ENCODE data around the gene GGTA1.

The GGTA1 gene

GRCh38 chr9:121478816-121479676 lies 20.6 kb downstream of the GGTA1 start:
- Histone ChIP-seq H3K36me3 (ENCODE audit: control insufficient read depth, insufficient read depth, low read length) (no peaks in the 10 kb centered on the region), H3K27me3 (replicated peaks; ENCODE audit: control insufficient read depth, insufficient read depth, low read length) (no peaks in the 10 kb centered on the region), H3K4me3 (replicated peaks; ENCODE audit: low read depth, low read length) (no peak overlapping the region)
- no peak for DNase-seq (ENCODE audit: extremely low read depth, insufficient read length)
- TF ChIP-seq CTCF (IDR thresholded peaks at IDR 0.05; ENCODE audit: insufficient read depth, low read length, poor library complexity, severe bottlenecking): no peak

GRCh38 chr9:121476156-121476555 lies 23.5 kb downstream of the GGTA1 start:
- H3K4me3 ChIP-seq (replicated peaks; ENCODE audit: low read depth, low read length): no peak overlapping the region
- H3K36me3 ChIP-seq (ENCODE audit: control insufficient read depth, insufficient read depth, low read length): no peaks in the 10 kb centered on the region
- TF ChIP-seq CTCF (IDR thresholded peaks at IDR 0.05; ENCODE audit: insufficient read depth, low read length, poor library complexity, severe bottlenecking): no peak
- DNase-seq (ENCODE audit: extremely low read depth, insufficient read length): no peak
- no peaks in the 10 kb centered on the region for H3K27me3 ChIP-seq (replicated peaks; ENCODE audit: control insufficient read depth, insufficient read depth, low read length)

- no peak for DNase-seq (ENCODE audit: extremely low read depth, insufficient read length)
- H3K27me3 ChIP-seq (replicated peaks; ENCODE audit: control insufficient read depth, insufficient read depth, low read length): no peaks in the 10 kb centered on the region; the same call in none of the 2 replicates
Observed at GRCh38 chr9:121474231-121474947, 25.3 kb downstream of the GGTA1 start.

GRCh38 chr9:121473229-121473628 lies 26.4 kb downstream of the GGTA1 start:
- TF ChIP-seq CTCF (IDR thresholded peaks at IDR 0.05; ENCODE audit: insufficient read depth, low read length, poor library complexity, severe bottlenecking): no peak
- H3K36me3 ChIP-seq (ENCODE audit: control insufficient read depth, insufficient read depth, low read length): no peaks in the 10 kb centered on the region
- no peak for DNase-seq (ENCODE audit: extremely low read depth, insufficient read length)
- no peak overlapping the region for H3K4me3 ChIP-seq (replicated peaks; ENCODE audit: low read depth, low read length)
- no peaks in the 10 kb centered on the region; the same call in none of the 2 replicates for H3K27me3 ChIP-seq (replicated peaks; ENCODE audit: control insufficient read depth, insufficient read depth, low read length)

More at GRCh38 chr9:121474231-121474947, 25.3 kb downstream of the GGTA1 start:
- H3K4me3 ChIP-seq (replicated peaks; ENCODE audit: low read depth, low read length): no peak overlapping the region
- TF ChIP-seq CTCF (IDR thresholded peaks at IDR 0.05; ENCODE audit: insufficient read depth, low read length, poor library complexity, severe bottlenecking): no peak
- H3K36me3 ChIP-seq (ENCODE audit: control insufficient read depth, insufficient read depth, low read length): no peaks in the 10 kb centered on the region

- H3K36me3 ChIP-seq (ENCODE audit: control insufficient read depth, insufficient read depth, low read length): no peaks in the 10 kb centered on the region
- no peak for TF ChIP-seq CTCF (IDR thresholded peaks at IDR 0.05; ENCODE audit: insufficient read depth, low read length, poor library complexity, severe bottlenecking)
- H3K4me3 ChIP-seq (replicated peaks; ENCODE audit: low read depth, low read length): no peak overlapping the region
- no peaks in the 10 kb centered on the region; the same call in none of the 2 replicates for H3K27me3 ChIP-seq (replicated peaks; ENCODE audit: control insufficient read depth, insufficient read depth, low read length)
- no peak for DNase-seq (ENCODE audit: extremely low read depth, insufficient read length)
Observed at GRCh38 chr9:121472446-121472845, 27.2 kb downstream of the GGTA1 start.

Measured in GM06990 (cell line).